Measurements from ENCODE around the gene TMPRSS3.

- TF ChIP-seq CTCF (IDR thresholded peaks at IDR 0.05), result no peak
- no peak for TF ChIP-seq SMC3 (IDR thresholded peaks at IDR 0.05; ENCODE audit: low read depth, low read length)
- TF ChIP-seq SIN3A (IDR thresholded peaks at IDR 0.05; ENCODE audit: borderline replicate concordance, low read depth, low read length), result no peak
- no peak for TF ChIP-seq YY1 (IDR thresholded peaks at IDR 0.05; ENCODE audit: low read depth)
- TF ChIP-seq CHD2 (IDR thresholded peaks at IDR 0.05; ENCODE audit: low read length, partially characterized antibody), result no peak
- no peak for TF ChIP-seq FOXM1 (IDR thresholded peaks at IDR 0.05; ENCODE audit: low read depth)
- no peak for TF ChIP-seq MAX (IDR thresholded peaks at IDR 0.05; ENCODE audit: low read depth)
- TF ChIP-seq RFX5 (IDR thresholded peaks at IDR 0.05; ENCODE audit: low read length), result no peak
- no peak for TF ChIP-seq ZBTB33 (IDR thresholded peaks at IDR 0.05; ENCODE audit: borderline replicate concordance, low read depth)
- no peak for TF ChIP-seq EP300 (IDR thresholded peaks at IDR 0.05; ENCODE audit: borderline replicate concordance in 1 of 2, low read depth in 1 of 2, low read length in 1 of 2)
- TF ChIP-seq ELF1 (IDR thresholded peaks at IDR 0.05), result no peak
Measured at GRCh38 chr21:42360317-42360716, 35.5 kb downstream of the TMPRSS3 start.
